Measurements from ENCODE around the gene KCTD2. TPM values are rescaled to one million over a fixed set of nuclear protein-coding genes. Genes with fewer than 3 reads are reported as not detected.

The KCTD2 gene
- total RNA-seq, 2 donors from 2014 or later = 24.4 to 104 TPM

GRCh38 chr17:75099881-75100595 is 53.0 kb downstream of the KCTD2 start:
- no peak overlapping the region for H3K27ac ChIP-seq
- no peak for DNase-seq (ENCODE audit: low spot score)
- H3K27me3 ChIP-seq (replicated peaks; ENCODE audit: insufficient read depth) = no peaks in the 10 kb centered on the region
- H3K9me3 ChIP-seq = no peaks in the 10 kb centered on the region
- no peak overlapping the region for H3K4me3 ChIP-seq
- H3K4me1 ChIP-seq (replicated peaks) = peaks cover 6% of the 10 kb centered on the region
- WGBS = 97% methylated on average over 31 of the region's 31 CpGs
- H3K36me3 ChIP-seq = no peaks in the 10 kb centered on the region
- TF ChIP-seq POLR2A (IDR thresholded peaks at IDR 0.05) = no peak
- no peak for TF ChIP-seq POLR2AphosphoS5 (IDR thresholded peaks at IDR 0.05)
- no peak for TF ChIP-seq CTCF (IDR thresholded peaks at IDR 0.05)
- intact Hi-C loops (cut with DNase I) = no loop called here

- no peak for TF ChIP-seq POLR2AphosphoS5 (IDR thresholded peaks at IDR 0.05)
- no peak for TF ChIP-seq POLR2A (IDR thresholded peaks at IDR 0.05)
- no peak for TF ChIP-seq CTCF (IDR thresholded peaks at IDR 0.05)
- intact Hi-C loops (cut with DNase I) = no loop called here
- Histone ChIP-seq H3K36me3 (no peaks in the 10 kb centered on the region), H3K4me3 (no peak overlapping the region), H3K27ac (no peak overlapping the region), H3K27me3 (replicated peaks; ENCODE audit: insufficient read depth) (no peaks in the 10 kb centered on the region), H3K4me1 (replicated peaks) (no peaks in the 10 kb centered on the region), H3K9me3 (no peaks in the 10 kb centered on the region)
- DNase-seq (ENCODE audit: low spot score) = no peak
- 45% methylated on average over 12 of the region's 12 CpGs for WGBS
Observed at GRCh38 chr17:75102385-75102821, 55.4 kb downstream of the KCTD2 start.

GRCh38 chr17:75103601-75104554 is 56.9 kb downstream of the KCTD2 start:
- no peaks in the 10 kb centered on the region for H3K36me3 ChIP-seq
- no peaks in the 10 kb centered on the region for H3K9me3 ChIP-seq
- intact Hi-C loops (cut with DNase I) = no loop called here
- H3K4me1 ChIP-seq (replicated peaks) = no peaks in the 10 kb centered on the region
- 91% methylated on average over 14 of the region's 14 CpGs for WGBS
- no peak overlapping the region for H3K27ac ChIP-seq
- no peaks in the 10 kb centered on the region for H3K27me3 ChIP-seq (replicated peaks; ENCODE audit: insufficient read depth)
- DNase-seq (ENCODE audit: low spot score) = no peak
- TF ChIP-seq POLR2AphosphoS5 (IDR thresholded peaks at IDR 0.05) (no peak), POLR2A (IDR thresholded peaks at IDR 0.05) (no peak), CTCF (IDR thresholded peaks at IDR 0.05) (no peak)
- H3K4me3 ChIP-seq = no peak overlapping the region

- Histone ChIP-seq H3K9me3 (no peaks in the 10 kb centered on the region), H3K27me3 (replicated peaks; ENCODE audit: insufficient read depth) (no peaks in the 10 kb centered on the region), H3K27ac (peak overlapping the region; percentile 43 to 62), H3K36me3 (no peaks in the 10 kb centered on the region), H3K4me1 (replicated peaks) (no peaks in the 10 kb centered on the region), H3K4me3 (no peak overlapping the region)
- 43% methylated on average over 20 of the region's 20 CpGs for WGBS
- TF ChIP-seq POLR2A (IDR thresholded peaks at IDR 0.05) = no peak
- peak; percentile 78 for TF ChIP-seq POLR2AphosphoS5 (IDR thresholded peaks at IDR 0.05)
- peak; percentile 75 to 90 (median 84) for TF ChIP-seq CTCF (IDR thresholded peaks at IDR 0.05)
- DNase-seq (ENCODE audit: low spot score) = peak; percentile 70
- intact Hi-C loops (cut with DNase I) = loop anchor here (5.0 kb wide), 1 partner anchor 143 kb away; no protein-coding TSS in a partner anchor
Observed at GRCh38 chr17:75105126-75106080, 58.4 kb downstream of the KCTD2 start.
